Fibroblast of lung (primary cell): ENCODE measurements around the gene KRT40. TPM values are rescaled to one million over a fixed set of nuclear protein-coding genes. Genes with fewer than 3 reads are reported as not detected.

Experiments
- DNase-seq, 2 donors: peaks; one replicate each; pipeline versions ENCODE4 v3.0.0 to v3.0.0-alpha.2; 2010; ENCODE audit warnings: low read depth in 2 of 2
- H2AFZ ChIP-seq: 2 replicates; pipeline ENCODE4 v1.5.1; 2012; ENCODE audit warnings: low read length, control low read depth, inconsistent platforms
- H3K27ac ChIP-seq: 2 replicates; pipeline ENCODE4 v1.5.1; 2011; ENCODE audit warnings: low read length, control low read depth; ENCODE audit not compliant: insufficient read depth
- H3K27me3 ChIP-seq: 2 replicates; pipeline ENCODE4 v1.5.1; 2011; ENCODE audit warnings: mild to moderate bottlenecking, low read length; ENCODE audit not compliant: control insufficient read depth, insufficient read depth
- H3K36me3 ChIP-seq: 2 replicates; pipeline ENCODE4 v1.5.1; 2011; ENCODE audit warnings: low read length; ENCODE audit not compliant: control insufficient read depth, insufficient read depth
- H3K4me1 ChIP-seq: 2 replicates; pipeline ENCODE4 v1.5.1; 2011; ENCODE audit warnings: low read length; ENCODE audit not compliant: control insufficient read depth, insufficient read depth; ENCODE audit errors: extremely low read depth
- H3K4me2 ChIP-seq: 2 replicates; pipeline ENCODE4 v1.5.1; 2011; ENCODE audit warnings: low read length, control low read depth; ENCODE audit not compliant: insufficient read depth; ENCODE audit errors: extremely low read depth
- H3K4me3 ChIP-seq, 4 experiments: fragments of 200-600 bp in 1 of 4; sonication (generic) in 1 of 4; replicated peaks in 1 of 4; 2 replicates each; pipeline ENCODE4 v1.5.1; 2011 to 2016; ENCODE audit warnings: low read length in 4 of 4, low read depth in 3 of 4, mild to moderate bottlenecking in 3 of 4, control low read depth in 2 of 4, inconsistent platforms in 1 of 4, mixed read lengths in 1 of 4; ENCODE audit not compliant: insufficient read depth in 1 of 4; ENCODE audit errors: control extremely low read depth in 1 of 4
- H3K79me2 ChIP-seq: 2 replicates; pipeline ENCODE4 v1.5.1; 2012; ENCODE audit warnings: mild to moderate bottlenecking, low read length, inconsistent platforms; ENCODE audit not compliant: control insufficient read depth, insufficient read depth
- H3K9ac ChIP-seq: 2 replicates; pipeline ENCODE4 v1.5.1; 2011; ENCODE audit warnings: mild to moderate bottlenecking, low read length, control low read depth; ENCODE audit not compliant: insufficient read depth
- H3K9me3 ChIP-seq: 2 replicates; pipeline ENCODE4 v1.5.1; 2012; ENCODE audit warnings: low read depth, low read length; ENCODE audit not compliant: control insufficient read depth, insufficient read depth
- H4K20me1 ChIP-seq: 2 replicates; pipeline ENCODE4 v1.5.1; 2011; ENCODE audit warnings: low read length; ENCODE audit not compliant: control insufficient read depth, insufficient read depth; ENCODE audit errors: extremely low read depth
- CTCF ChIP-seq, 2 donors: IDR thresholded peaks in 1 of 2; conservative IDR thresholded peaks in 1 of 2; 1 replicate in 1 of 2; 2 replicates in 1 of 2; pipeline ENCODE4 v1.5.1; 2011 to 2012; ENCODE audit warnings: low read length in 2 of 2, control low read depth in 1 of 2, inconsistent platforms in 1 of 2, low read depth in 1 of 2, mild to moderate bottlenecking in 1 of 2
- EZH2 ChIP-seq: IDR thresholded peaks from 2 replicates; pipeline ENCODE4 v1.5.1; 2012; ENCODE audit warnings: low read length, control low read depth, mild to moderate bottlenecking; ENCODE audit errors: missing control alignments
- polyA plus RNA-seq, 2 donors: library from polyadenylated mRNA; depleted of rRNA in 1 of 2; stranded (reverse) in 1 of 2; unstranded in 1 of 2; fragments of >200 nt; gene quantifications; 2 replicates each; pipeline ENCODE4 v1.2.1, GENCODE V29; 2011 to 2012; ENCODE audit warnings: missing spikeins in 1 of 2
- total RNA-seq: library from RNA; depleted of rRNA; stranded (reverse); fragments of >200 nt; gene quantifications from 2 replicates; pipeline ENCODE4 v1.2.1, GENCODE V29; 2014

Gene KRT40
- total and polyA plus RNA-seq, 2 donors (not counting 1 experiment from before 2014, with no cell fraction given): 0.05 TPM; not detected in 1

- peak in 1 of 2 donors; percentile 71 for DNase-seq
- no peaks in the 10 kb centered on the region for H3K4me1 ChIP-seq
- no peaks in the 10 kb centered on the region for H3K79me2 ChIP-seq
- TF ChIP-seq EZH2 (no peak), CTCF (conservative IDR thresholded peaks at IDR 0.05 in 1 of 2, IDR thresholded peaks at IDR 0.05 in 1 of 2; ENCODE audit: low read depth in 1 of 2, low read length in 2 of 2) (no peak)
- no peaks in the 10 kb centered on the region for H3K27me3 ChIP-seq
- H2AFZ ChIP-seq: no peak overlapping the region
- H3K4me2 ChIP-seq: no peak overlapping the region
- no peaks in the 10 kb centered on the region for H4K20me1 ChIP-seq
- no peak overlapping the region for H3K9ac ChIP-seq
- no peaks in the 10 kb centered on the region for H3K9me3 ChIP-seq
- no peaks in the 10 kb centered on the region for H3K36me3 ChIP-seq
- H3K27ac ChIP-seq: no peak overlapping the region
- H3K4me3 ChIP-seq: no peak overlapping the region
Observed at GRCh38 chr17:40935624-40936023, 48.5 kb downstream of the KRT40 start.

- DNase-seq: peak in 1 of 2 donors; percentile 61
- Histone ChIP-seq H3K27me3 (no peaks in the 10 kb centered on the region), H2AFZ (no peak overlapping the region), H3K4me1 (no peaks in the 10 kb centered on the region), H3K9ac (no peak overlapping the region), H3K79me2 (no peaks in the 10 kb centered on the region), H3K36me3 (no peaks in the 10 kb centered on the region), H3K4me2 (no peak overlapping the region), H4K20me1 (no peaks in the 10 kb centered on the region), H3K9me3 (no peaks in the 10 kb centered on the region), H3K27ac (no peak overlapping the region), H3K4me3 (no peak overlapping the region)
- TF ChIP-seq EZH2 (no peak), CTCF (conservative IDR thresholded peaks at IDR 0.05 in 1 of 2, IDR thresholded peaks at IDR 0.05 in 1 of 2; ENCODE audit: low read depth in 1 of 2, low read length in 2 of 2) (no peak)
Observed at GRCh38 chr17:40932608-40933007, 51.5 kb downstream of the KRT40 start.

GRCh38 chr17:40931311-40931710, 52.8 kb downstream of the KRT40 start:
- no peaks in the 10 kb centered on the region for H3K79me2 ChIP-seq
- no peaks in the 10 kb centered on the region for H4K20me1 ChIP-seq
- H3K9ac ChIP-seq: no peak overlapping the region
- no peaks in the 10 kb centered on the region for H3K4me1 ChIP-seq
- H3K36me3 ChIP-seq: no peaks in the 10 kb centered on the region
- H3K4me2 ChIP-seq: no peak overlapping the region
- TF ChIP-seq CTCF (conservative IDR thresholded peaks at IDR 0.05 in 1 of 2, IDR thresholded peaks at IDR 0.05 in 1 of 2; ENCODE audit: low read depth in 1 of 2, low read length in 2 of 2) (no peak), EZH2 (no peak)
- no peak overlapping the region for H3K4me3 ChIP-seq
- H3K27me3 ChIP-seq: no peaks in the 10 kb centered on the region
- H3K9me3 ChIP-seq: no peaks in the 10 kb centered on the region
- DNase-seq: no peak
- no peak overlapping the region for H2AFZ ChIP-seq
- no peak overlapping the region for H3K27ac ChIP-seq

Other genes with a start within 250 kb of the KRT40 start
Only the 30 nearest of the 35 such genes appear.
- not detected in 2 replicates for gene KRT27, start 201.8 kb downstream of the KRT40 start, total RNA-seq
- not detected in 2 replicates for gene KRT27, start 201.8 kb downstream of the KRT40 start, polyA plus RNA-seq
- not detected in 2 replicates for gene KRT28, start 184.4 kb downstream of the KRT40 start, total RNA-seq
- gene KRT28, start 184.4 kb downstream of the KRT40 start, polyA plus RNA-seq: not detected in 2 replicates
- gene KRT10, start 161.7 kb downstream of the KRT40 start, total RNA-seq: 4.1 TPM in 2 replicates
- 26.9 and 45.8 TPM in 2 replicates for gene KRT10, start 161.7 kb downstream of the KRT40 start, polyA plus RNA-seq
- not detected in 2 replicates for gene KRT12, start 117.1 kb downstream of the KRT40 start, total RNA-seq
- not detected in 2 replicates for gene KRT12, start 117.1 kb downstream of the KRT40 start, polyA plus RNA-seq
- not detected in 2 replicates for gene KRT20, start 99.1 kb downstream of the KRT40 start, total RNA-seq
- not detected in 2 replicates for gene KRT20, start 99.1 kb downstream of the KRT40 start, polyA plus RNA-seq
- gene KRT23, start 46.7 kb downstream of the KRT40 start, total RNA-seq: not detected in 2 replicates
- 0.11 and 0.17 TPM in 2 replicates for gene KRT23, start 46.7 kb downstream of the KRT40 start, polyA plus RNA-seq
- 0.26 and 0.33 TPM in 2 replicates for gene KRT39, start 17.4 kb downstream of the KRT40 start, total RNA-seq
- 0.19 and 0.22 TPM in 2 replicates for gene KRT39, start 17.4 kb downstream of the KRT40 start, polyA plus RNA-seq
- gene KRTAP3-3, start 9.8 kb upstream of the KRT40 start, total RNA-seq: not detected in 2 replicates
- not detected in 2 replicates for gene KRTAP3-3, start 9.8 kb upstream of the KRT40 start, polyA plus RNA-seq
- not detected in 2 replicates for gene KRTAP3-2, start 15.6 kb upstream of the KRT40 start, total RNA-seq
- gene KRTAP3-2, start 15.6 kb upstream of the KRT40 start, polyA plus RNA-seq: not detected in 2 replicates
- not detected in 2 replicates for gene KRTAP3-1, start 24.8 kb upstream of the KRT40 start, total RNA-seq
- not detected in 2 replicates for gene KRTAP3-1, start 24.8 kb upstream of the KRT40 start, polyA plus RNA-seq
- 0.17 TPM in 1 of 2 replicates, not detected in the other for gene KRTAP1-5, start 42.9 kb upstream of the KRT40 start, total RNA-seq
- 6.2 and 6.3 TPM in 2 replicates for gene KRTAP1-5, start 42.9 kb upstream of the KRT40 start, polyA plus RNA-seq
- gene KRTAP1-4, start 45.9 kb upstream of the KRT40 start, total RNA-seq: not detected in 2 replicates
- not detected in 2 replicates for gene KRTAP1-4, start 45.9 kb upstream of the KRT40 start, polyA plus RNA-seq
- gene KRTAP1-3, start 50.5 kb upstream of the KRT40 start, total RNA-seq: not detected in 2 replicates
- not detected in 2 replicates for gene KRTAP1-3, start 50.5 kb upstream of the KRT40 start, polyA plus RNA-seq
- not detected in 2 replicates for gene KRTAP1-1, start 57.1 kb upstream of the KRT40 start, total RNA-seq
- gene KRTAP1-1, start 57.1 kb upstream of the KRT40 start, polyA plus RNA-seq: 0.25 and 0.64 TPM in 2 replicates
- gene KRTAP2-1, start 63.0 kb upstream of the KRT40 start, total RNA-seq: not detected in 2 replicates
- not detected in 2 replicates for gene KRTAP2-1, start 63.0 kb upstream of the KRT40 start, polyA plus RNA-seq
- gene KRTAP2-2, start 70.9 kb upstream of the KRT40 start, total RNA-seq: not detected in 2 replicates
- not detected in 2 replicates for gene KRTAP2-2, start 70.9 kb upstream of the KRT40 start, polyA plus RNA-seq
- gene KRTAP2-3, start 75.8 kb upstream of the KRT40 start, total RNA-seq: not detected in 2 replicates
- 0.84 and 2.6 TPM in 2 replicates for gene KRTAP2-3, start 75.8 kb upstream of the KRT40 start, polyA plus RNA-seq
- not detected in 2 replicates for gene KRTAP2-4, start 81.6 kb upstream of the KRT40 start, total RNA-seq
- not detected in 2 replicates for gene KRTAP2-4, start 81.6 kb upstream of the KRT40 start, polyA plus RNA-seq
- not detected in 2 replicates for gene KRTAP4-7, start 99.8 kb upstream of the KRT40 start, total RNA-seq
- not detected in 2 replicates for gene KRTAP4-7, start 99.8 kb upstream of the KRT40 start, polyA plus RNA-seq
- gene KRTAP4-8, start 113.8 kb upstream of the KRT40 start, total RNA-seq: not detected in 2 replicates
- gene KRTAP4-8, start 113.8 kb upstream of the KRT40 start, polyA plus RNA-seq: not detected in 2 replicates
- gene KRTAP4-16, start 117.9 kb upstream of the KRT40 start, total RNA-seq: not detected in 2 replicates
- not detected in 2 replicates for gene KRTAP4-16, start 117.9 kb upstream of the KRT40 start, polyA plus RNA-seq
- not detected in 2 replicates for gene KRTAP4-9, start 121.1 kb upstream of the KRT40 start, total RNA-seq
- not detected in 2 replicates for gene KRTAP4-9, start 121.1 kb upstream of the KRT40 start, polyA plus RNA-seq
- not detected in 2 replicates for gene KRTAP4-11, start 134.0 kb upstream of the KRT40 start, total RNA-seq
- gene KRTAP4-11, start 134.0 kb upstream of the KRT40 start, polyA plus RNA-seq: not detected in 2 replicates
- gene KRTAP4-12, start 139.9 kb upstream of the KRT40 start, total RNA-seq: not detected in 2 replicates
- gene KRTAP4-12, start 139.9 kb upstream of the KRT40 start, polyA plus RNA-seq: 0.23 TPM in 1 of 2 replicates, not detected in the other
- gene KRTAP4-6, start 156.2 kb upstream of the KRT40 start, total RNA-seq: not detected in 2 replicates
- gene KRTAP4-6, start 156.2 kb upstream of the KRT40 start, polyA plus RNA-seq: not detected in 2 replicates
- not detected in 2 replicates for gene KRTAP4-5, start 165.5 kb upstream of the KRT40 start, total RNA-seq
- gene KRTAP4-5, start 165.5 kb upstream of the KRT40 start, polyA plus RNA-seq: not detected in 2 replicates
- not detected in 2 replicates for gene KRTAP4-4, start 176.4 kb upstream of the KRT40 start, total RNA-seq
- gene KRTAP4-4, start 176.4 kb upstream of the KRT40 start, polyA plus RNA-seq: not detected in 2 replicates
- not detected in 2 replicates for gene KRTAP4-3, start 183.9 kb upstream of the KRT40 start, total RNA-seq
- gene KRTAP4-3, start 183.9 kb upstream of the KRT40 start, polyA plus RNA-seq: not detected in 2 replicates
- not detected in 2 replicates for gene KRTAP4-2, start 193.9 kb upstream of the KRT40 start, total RNA-seq
- gene KRTAP4-2, start 193.9 kb upstream of the KRT40 start, polyA plus RNA-seq: not detected in 2 replicates
- gene KRTAP4-1, start 200.6 kb upstream of the KRT40 start, total RNA-seq: not detected in 2 replicates
- gene KRTAP4-1, start 200.6 kb upstream of the KRT40 start, polyA plus RNA-seq: not detected in 2 replicates